HEK293 (cell line): ENCODE measurements around the gene RPN2.

ENCODE experiments used
- CTCF ChIA-PET: fragments of 350-600 bp; formaldehyde crosslinking; extraction: SDS; loops from one replicate; lab custom pipeline; 2021; ENCODE audit warnings: antibody characterized with exemption; lab: Yijun Ruan, JAX
- POLR2A ChIA-PET: fragments of 300-600 bp; formaldehyde crosslinking; extraction: SDS; loops from one replicate; lab custom pipeline; 2020; ENCODE audit warnings: antibody characterized with exemption, inconsistent platforms; lab: Yijun Ruan, JAX
- H3K27ac ChIP-seq: fragments of 200-500 bp; sonication (Bioruptor generic); 2 replicates; pipeline ENCODE4 v1.5.1; 2014; ENCODE audit warnings: low read depth, low read length, control low read depth, inconsistent platforms; ENCODE audit errors: extremely low read depth
- H3K36me3 ChIP-seq, 2 experiments: fragments of 200-500 bp in 1 of 2; sonication (Bioruptor generic) in 1 of 2; 1 replicate in 1 of 2; 2 replicates in 1 of 2; pipeline ENCODE4 v1.5.1; 2014 to 2017; ENCODE audit warnings: inconsistent platforms in 2 of 2, low read length in 2 of 2; ENCODE audit not compliant: control insufficient read depth in 2 of 2, insufficient read depth in 1 of 2
- H3K4me1 ChIP-seq: fragments of 200-500 bp; sonication (Bioruptor generic); 2 replicates; pipeline ENCODE4 v1.5.1; 2014; ENCODE audit warnings: mild to moderate bottlenecking, low read length, inconsistent platforms; ENCODE audit not compliant: control insufficient read depth, insufficient read depth
- H3K4me3 ChIP-seq: 2 replicates; pipeline ENCODE4 v1.5.1; 2011; ENCODE audit warnings: low read depth, mild to moderate bottlenecking, control low read depth, low read length, moderate library complexity
- H3K9me3 ChIP-seq: fragments of 200-500 bp; sonication (Bioruptor generic); 2 replicates; pipeline ENCODE4 v1.5.1; 2014; ENCODE audit warnings: low read depth, low read length, inconsistent platforms; ENCODE audit not compliant: control insufficient read depth, insufficient read depth
- GFI1B ChIP-seq: fragments of 450-650 bp; formaldehyde crosslinking; IDR thresholded peaks from 2 replicates; pipeline ENCODE4 v1.5.1; 2016; ENCODE audit warnings: missing biosample characterization, missing genetic modification characterization
- KLF10 ChIP-seq: fragments of 450-650 bp; IDR thresholded peaks from 2 replicates; pipeline ENCODE4 v1.5.1; 2018; ENCODE audit warnings: missing biosample characterization, mild to moderate bottlenecking, missing genetic modification characterization
- SCRT2 ChIP-seq: fragments of 450-650 bp; formaldehyde crosslinking; IDR thresholded peaks from 2 replicates; pipeline ENCODE4 v1.5.1; 2016; ENCODE audit warnings: missing biosample characterization, missing genetic modification characterization
- YY2 ChIP-seq: fragments of 450-650 bp; formaldehyde crosslinking; IDR thresholded peaks from 2 replicates; pipeline ENCODE4 v1.5.1; 2016; ENCODE audit warnings: missing biosample characterization, missing genetic modification characterization
- ZBTB48 ChIP-seq: fragments of 450-650 bp; formaldehyde crosslinking; IDR thresholded peaks from 2 replicates; pipeline ENCODE4 v1.5.1; 2016; ENCODE audit warnings: missing biosample characterization, missing genetic modification characterization
- ZNF112 ChIP-seq: fragments of 450-650 bp; formaldehyde crosslinking; IDR thresholded peaks from 2 replicates; pipeline ENCODE4 v1.5.0; 2017; ENCODE audit warnings: missing biosample characterization, missing genetic modification characterization
- ZNF184 ChIP-seq: fragments of 450-650 bp; IDR thresholded peaks from 2 replicates; pipeline ENCODE4 v1.5.1; 2018; ENCODE audit warnings: missing biosample characterization, mild to moderate bottlenecking, missing genetic modification characterization
- ZNF214 ChIP-seq: fragments of 450-650 bp; formaldehyde crosslinking; IDR thresholded peaks from 2 replicates; pipeline ENCODE4 v1.5.1; 2017; ENCODE audit warnings: missing biosample characterization, mild to moderate bottlenecking, missing genetic modification characterization, borderline replicate concordance
- ZNF223 ChIP-seq: fragments of 450-650 bp; formaldehyde crosslinking; IDR thresholded peaks from 2 replicates; pipeline ENCODE4 v1.5.1; 2016; ENCODE audit warnings: missing biosample characterization, missing genetic modification characterization
- ZNF600 ChIP-seq: fragments of 450-650 bp; formaldehyde crosslinking; IDR thresholded peaks from 2 replicates; pipeline ENCODE4 v1.5.1; 2016; ENCODE audit warnings: missing biosample characterization, missing genetic modification characterization
- ZNF701 ChIP-seq: fragments of 450-650 bp; formaldehyde crosslinking; IDR thresholded peaks from 2 replicates; pipeline ENCODE4 v1.5.1; 2016; ENCODE audit warnings: missing biosample characterization, missing genetic modification characterization
- TF ChIP-seq, protein P1 (sequence below): fragments of 450-650 bp; formaldehyde crosslinking; IDR thresholded peaks from 2 replicates; pipeline ENCODE4 v1.5.1; 2016; ENCODE audit warnings: missing biosample characterization, missing genetic modification characterization
- TF ChIP-seq, protein P2 (sequence below): IDR thresholded peaks from 2 replicates; pipeline ENCODE4 v1.6.1; 2011; ENCODE audit warnings: mild to moderate bottlenecking, low read depth, low read length, borderline replicate concordance
- TF ChIP-seq, protein P3 (sequence below): fragments of 450-650 bp; formaldehyde crosslinking; IDR thresholded peaks from 2 replicates; pipeline ENCODE4 v1.5.1; 2016; ENCODE audit warnings: missing biosample characterization, missing genetic modification characterization
- TF ChIP-seq, protein P4 (sequence below): fragments of 450-650 bp; formaldehyde crosslinking; IDR thresholded peaks from 2 replicates; pipeline ENCODE4 v1.5.1; 2017; ENCODE audit warnings: missing biosample characterization, missing genetic modification characterization
- TF ChIP-seq, protein P5 (sequence below): fragments of 450-650 bp; formaldehyde crosslinking; IDR thresholded peaks from 2 replicates; pipeline ENCODE4 v1.5.1; 2016; ENCODE audit warnings: missing biosample characterization, missing genetic modification characterization

RPN2 gene

DNA sequence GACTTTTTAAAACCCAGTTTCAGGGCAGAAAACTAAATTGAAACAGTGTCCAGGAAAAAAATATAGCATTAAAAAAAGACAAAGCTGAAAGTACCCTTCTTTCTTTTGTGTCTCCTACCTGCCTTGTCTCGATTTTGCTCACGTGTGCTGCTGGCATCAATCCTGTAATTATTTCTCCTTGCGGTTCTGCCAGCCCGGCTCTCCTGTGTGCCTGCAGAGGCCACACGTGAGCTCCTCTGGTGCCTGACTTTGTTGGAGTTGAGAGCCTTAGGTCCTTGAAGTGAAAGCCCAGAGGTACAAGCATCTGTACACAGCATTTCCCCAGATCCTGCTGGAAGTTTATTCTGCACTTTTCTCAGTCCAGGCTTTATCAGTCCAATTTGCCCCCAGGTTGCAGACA lies 46.0 kb downstream of the RPN2 start (continued):
- no peak for TF ChIP-seq ZNF600 (tag by site-specific recombination)
- TF ChIP-seq YY2 (tag by site-specific recombination) = no peak
- TF ChIP-seq, protein P1, sequence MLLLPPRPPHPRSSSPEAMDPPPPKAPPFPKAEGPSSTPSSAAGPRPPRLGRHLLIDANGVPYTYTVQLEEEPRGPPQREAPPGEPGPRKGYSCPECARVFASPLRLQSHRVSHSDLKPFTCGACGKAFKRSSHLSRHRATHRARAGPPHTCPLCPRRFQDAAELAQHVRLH (tag by site-specific recombination) = no peak
- no peak for TF ChIP-seq ZNF701 (tag by site-specific recombination)

DNA sequence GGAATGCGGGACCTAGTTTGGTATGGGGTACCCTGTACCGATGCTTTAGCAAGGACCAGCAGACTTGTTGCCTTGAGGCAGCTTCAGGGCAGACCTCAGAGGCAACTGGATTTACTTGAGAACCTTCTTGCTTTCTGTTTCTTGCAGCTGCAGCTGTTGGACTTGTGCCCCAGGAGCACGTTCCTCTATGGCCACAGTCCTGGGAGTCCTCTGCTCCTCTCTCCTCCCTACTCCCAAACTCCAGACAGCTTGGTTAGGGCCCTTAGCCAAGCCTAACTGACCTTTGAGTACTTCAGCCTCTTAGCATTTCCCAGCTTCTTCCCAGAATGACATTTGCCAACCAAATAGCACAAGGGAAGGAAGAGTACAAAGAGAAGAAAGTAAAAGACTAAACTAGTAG lies 47.8 kb downstream of the RPN2 start:
- TF ChIP-seq, protein P2, sequence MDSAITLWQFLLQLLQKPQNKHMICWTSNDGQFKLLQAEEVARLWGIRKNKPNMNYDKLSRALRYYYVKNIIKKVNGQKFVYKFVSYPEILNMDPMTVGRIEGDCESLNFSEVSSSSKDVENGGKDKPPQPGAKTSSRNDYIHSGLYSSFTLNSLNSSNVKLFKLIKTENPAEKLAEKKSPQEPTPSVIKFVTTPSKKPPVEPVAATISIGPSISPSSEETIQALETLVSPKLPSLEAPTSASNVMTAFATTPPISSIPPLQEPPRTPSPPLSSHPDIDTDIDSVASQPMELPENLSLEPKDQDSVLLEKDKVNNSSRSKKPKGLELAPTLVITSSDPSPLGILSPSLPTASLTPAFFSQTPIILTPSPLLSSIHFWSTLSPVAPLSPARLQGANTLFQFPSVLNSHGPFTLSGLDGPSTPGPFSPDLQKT = no peak
- TF ChIP-seq, protein P3, sequence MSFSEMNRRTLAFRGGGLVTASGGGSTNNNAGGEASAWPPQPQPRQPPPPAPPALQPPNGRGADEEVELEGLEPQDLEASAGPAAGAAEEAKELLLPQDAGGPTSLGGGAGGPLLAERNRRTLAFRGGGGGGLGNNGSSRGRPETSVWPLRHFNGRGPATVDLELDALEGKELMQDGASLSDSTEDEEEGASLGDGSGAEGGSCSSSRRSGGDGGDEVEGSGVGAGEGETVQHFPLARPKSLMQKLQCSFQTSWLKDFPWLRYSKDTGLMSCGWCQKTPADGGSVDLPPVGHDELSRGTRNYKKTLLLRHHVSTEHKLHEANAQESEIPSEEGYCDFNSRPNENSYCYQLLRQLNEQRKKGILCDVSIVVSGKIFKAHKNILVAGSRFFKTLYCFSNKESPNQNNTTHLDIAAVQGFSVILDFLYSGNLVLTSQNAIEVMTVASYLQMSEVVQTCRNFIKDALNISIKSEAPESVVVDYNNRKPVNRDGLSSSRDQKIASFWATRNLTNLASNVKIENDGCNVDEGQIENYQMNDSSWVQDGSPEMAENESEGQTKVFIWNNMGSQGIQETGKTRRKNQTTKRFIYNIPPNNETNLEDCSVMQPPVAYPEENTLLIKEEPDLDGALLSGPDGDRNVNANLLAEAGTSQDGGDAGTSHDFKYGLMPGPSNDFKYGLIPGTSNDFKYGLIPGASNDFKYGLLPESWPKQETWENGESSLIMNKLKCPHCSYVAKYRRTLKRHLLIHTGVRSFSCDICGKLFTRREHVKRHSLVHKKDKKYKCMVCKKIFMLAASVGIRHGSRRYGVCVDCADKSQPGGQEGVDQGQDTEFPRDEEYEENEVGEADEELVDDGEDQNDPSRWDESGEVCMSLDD (tag by site-specific recombination) = no peak
- no peak for TF ChIP-seq SCRT2 (tag by site-specific recombination)
- TF ChIP-seq ZBTB48 (tag by site-specific recombination) = no peak
- TF ChIP-seq, protein P4, sequence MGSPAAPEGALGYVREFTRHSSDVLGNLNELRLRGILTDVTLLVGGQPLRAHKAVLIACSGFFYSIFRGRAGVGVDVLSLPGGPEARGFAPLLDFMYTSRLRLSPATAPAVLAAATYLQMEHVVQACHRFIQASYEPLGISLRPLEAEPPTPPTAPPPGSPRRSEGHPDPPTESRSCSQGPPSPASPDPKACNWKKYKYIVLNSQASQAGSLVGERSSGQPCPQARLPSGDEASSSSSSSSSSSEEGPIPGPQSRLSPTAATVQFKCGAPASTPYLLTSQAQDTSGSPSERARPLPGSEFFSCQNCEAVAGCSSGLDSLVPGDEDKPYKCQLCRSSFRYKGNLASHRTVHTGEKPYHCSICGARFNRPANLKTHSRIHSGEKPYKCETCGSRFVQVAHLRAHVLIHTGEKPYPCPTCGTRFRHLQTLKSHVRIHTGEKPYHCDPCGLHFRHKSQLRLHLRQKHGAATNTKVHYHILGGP (tag by site-specific recombination) = no peak
- no peak for TF ChIP-seq KLF10
- TF ChIP-seq ZNF112 (tag by site-specific recombination) = no peak
- Histone ChIP-seq H3K4me3 (no peak overlapping the region), H3K27ac (no peak overlapping the region), H3K9me3 (no peaks in the 10 kb centered on the region), H3K4me1 (no peaks in the 10 kb centered on the region), H3K36me3 (peaks cover 35 to 99% of the 10 kb centered on the region in 2 experiments)
- CTCF ChIA-PET = no interaction called here
- POLR2A ChIA-PET = interaction anchor here (0.5 kb wide), 1 partner anchor 17 kb away, joined by 6 read pairs; no protein-coding TSS in a partner anchor

DNA sequence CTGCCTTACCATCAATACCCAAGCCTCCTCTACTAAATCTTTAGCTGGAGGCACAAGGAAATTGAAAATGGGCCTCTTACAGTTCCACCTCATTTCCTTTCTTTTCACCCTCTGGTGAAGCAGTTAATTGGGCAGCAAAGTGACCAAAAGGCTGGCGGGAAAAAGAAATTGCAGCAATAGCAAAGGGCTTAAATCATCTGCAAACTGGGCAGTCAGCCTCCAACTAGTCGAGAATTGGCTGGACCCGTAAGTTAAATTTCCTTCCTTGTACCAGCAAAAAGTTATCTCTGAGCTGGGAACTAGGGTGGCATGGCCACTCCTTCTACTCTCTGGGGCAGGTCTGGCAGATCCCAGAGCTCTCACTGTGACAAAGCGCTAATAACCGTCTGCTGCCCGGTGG lies 49.0 kb downstream of the RPN2 start:
- POLR2A ChIA-PET = no interaction called here
- Histone ChIP-seq H3K27ac (no peak overlapping the region), H3K4me3 (no peak overlapping the region), H3K9me3 (no peaks in the 10 kb centered on the region), H3K4me1 (no peaks in the 10 kb centered on the region), H3K36me3 (peaks cover 46 to 100% of the 10 kb centered on the region in 2 experiments)
- no peak for TF ChIP-seq GFI1B (tag by site-specific recombination)
- no peak for TF ChIP-seq ZNF214 (tag by site-specific recombination)
- no peak for TF ChIP-seq ZNF223 (tag by site-specific recombination)
- no peak for TF ChIP-seq ZNF184 (tag by site-specific recombination)
- TF ChIP-seq, protein P5, sequence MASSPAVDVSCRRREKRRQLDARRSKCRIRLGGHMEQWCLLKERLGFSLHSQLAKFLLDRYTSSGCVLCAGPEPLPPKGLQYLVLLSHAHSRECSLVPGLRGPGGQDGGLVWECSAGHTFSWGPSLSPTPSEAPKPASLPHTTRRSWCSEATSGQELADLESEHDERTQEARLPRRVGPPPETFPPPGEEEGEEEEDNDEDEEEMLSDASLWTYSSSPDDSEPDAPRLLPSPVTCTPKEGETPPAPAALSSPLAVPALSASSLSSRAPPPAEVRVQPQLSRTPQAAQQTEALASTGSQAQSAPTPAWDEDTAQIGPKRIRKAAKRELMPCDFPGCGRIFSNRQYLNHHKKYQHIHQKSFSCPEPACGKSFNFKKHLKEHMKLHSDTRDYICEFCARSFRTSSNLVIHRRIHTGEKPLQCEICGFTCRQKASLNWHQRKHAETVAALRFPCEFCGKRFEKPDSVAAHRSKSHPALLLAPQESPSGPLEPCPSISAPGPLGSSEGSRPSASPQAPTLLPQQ (tag by site-specific recombination) = no peak
- CTCF ChIA-PET = interaction anchor here (0.7 to 1.3 kb wide), 2 partner anchors 26 to 32 kb away, joined by 3 to 4 read pairs; no protein-coding TSS in a partner anchor
